ENCODE results near the gene PLEKHJ1.

PLEKHJ1 gene

GRCh38 chr19:2195914-2196313 is 40.2 kb downstream of the PLEKHJ1 start:
- no peak for DNase-seq (ENCODE audit: low spot score)

GRCh38 chr19:2195361-2195760 is 40.8 kb downstream of the PLEKHJ1 start:
- DNase-seq (ENCODE audit: low spot score): no peak

- DNase-seq (ENCODE audit: low spot score): no peak
Measured at GRCh38 chr19:2194513-2195078, 41.5 kb downstream of the PLEKHJ1 start.

- DNase-seq (ENCODE audit: low spot score): no peak
Measured at GRCh38 chr19:2193807-2194206, 42.3 kb downstream of the PLEKHJ1 start.

GRCh38 chr19:2192862-2193261 is 43.3 kb downstream of the PLEKHJ1 start:
- no peak for DNase-seq (ENCODE audit: low spot score)

- DNase-seq (ENCODE audit: low spot score): no peak
Measured at GRCh38 chr19:2191456-2192310, 44.4 kb downstream of the PLEKHJ1 start.

- no peak for DNase-seq (ENCODE audit: low spot score)
Measured at GRCh38 chr19:2190848-2191455, 45.2 kb downstream of the PLEKHJ1 start.

- no peak for DNase-seq (ENCODE audit: low spot score)
Measured at GRCh38 chr19:2189880-2190279, 46.2 kb downstream of the PLEKHJ1 start.

- DNase-seq (ENCODE audit: low spot score): peak; percentile 89
Measured at GRCh38 chr19:2188708-2189385, 47.3 kb downstream of the PLEKHJ1 start.

GRCh38 chr19:2187159-2187558 is 49.0 kb downstream of the PLEKHJ1 start:
- no peak for DNase-seq (ENCODE audit: low spot score)

- DNase-seq (ENCODE audit: low spot score): no peak
Measured at GRCh38 chr19:2186071-2186846, 49.9 kb downstream of the PLEKHJ1 start.

- no peak for DNase-seq (ENCODE audit: low spot score)
Measured at GRCh38 chr19:2185734-2186070, 50.4 kb downstream of the PLEKHJ1 start.

GRCh38 chr19:2184422-2184975 is 51.6 kb downstream of the PLEKHJ1 start:
- DNase-seq (ENCODE audit: low spot score): no peak

All from RKO (cell line).